Neuronal stem cell (in vitro differentiated cells): ENCODE results near the gene KIAA1586.
A peak's percentile ranks its signal among the peaks of the same experiment; 100 is the strongest.

Experiments used
- DNase-seq: peaks from one replicate; pipeline ENCODE4 v3.0.0-alpha.2; 2013; ENCODE audit warnings: low spot score
- H2AFZ ChIP-seq: one replicate; pipeline ENCODE4 v1.6.1; 2013; ENCODE audit warnings: mild to moderate bottlenecking, low read length, inconsistent platforms
- H2AK5ac ChIP-seq: 2 replicates; pipeline ENCODE4 v1.6.1; 2013; ENCODE audit warnings: low read depth, mild to moderate bottlenecking, inconsistent platforms, low read length, moderate library complexity, mixed read lengths
- H2BK120ac ChIP-seq: 2 replicates; pipeline ENCODE4 v1.6.1; 2013; ENCODE audit warnings: low read depth, mild to moderate bottlenecking, inconsistent platforms, low read length, moderate library complexity, mixed read lengths
- H2BK12ac ChIP-seq: one replicate; pipeline ENCODE4 v1.6.1; 2013; ENCODE audit warnings: low read length, inconsistent platforms
- H2BK15ac ChIP-seq: 2 replicates; pipeline ENCODE4 v1.6.1; 2013; ENCODE audit warnings: mild to moderate bottlenecking, low read length, inconsistent platforms, mixed read lengths
- H2BK5ac ChIP-seq: one replicate; pipeline ENCODE4 v1.6.1; 2013; ENCODE audit warnings: inconsistent platforms, mild to moderate bottlenecking, low read length, moderate library complexity
- H3K14ac ChIP-seq: one replicate; pipeline ENCODE4 v1.6.1; 2013; ENCODE audit warnings: low read length, inconsistent platforms
- H3K18ac ChIP-seq: 2 replicates; pipeline ENCODE4 v1.6.1; 2013; ENCODE audit warnings: low read length, inconsistent platforms
- H3K23ac ChIP-seq: 2 replicates; pipeline ENCODE4 v1.6.1; 2013; ENCODE audit warnings: low read depth, mild to moderate bottlenecking, mixed read lengths, low read length, inconsistent platforms; ENCODE audit not compliant: poor library complexity
- H3K27ac ChIP-seq: replicated peaks from 3 replicates; pipeline ENCODE4 v1.5.1; 2013; ENCODE audit warnings: low read length, inconsistent platforms
- H3K27me3 ChIP-seq, 3 experiments: 2 replicates each; pipeline ENCODE4 v1.6.1; 2013; ENCODE audit warnings: low read length in 3 of 3, mild to moderate bottlenecking in 2 of 3, inconsistent platforms in 1 of 3, low read depth in 1 of 3, mixed read lengths in 1 of 3, moderate library complexity in 1 of 3; ENCODE audit not compliant: control insufficient read depth in 3 of 3, insufficient read depth in 3 of 3
- H3K36me3 ChIP-seq, 2 donors: replicated peaks in 1 of 2; 2 replicates each; pipeline ENCODE4 v1.6.1; 2013; ENCODE audit warnings: low read length in 2 of 2; ENCODE audit not compliant: control insufficient read depth in 2 of 2, insufficient read depth in 2 of 2
- H3K4ac ChIP-seq: 2 replicates; pipeline ENCODE4 v1.6.1; 2013; ENCODE audit warnings: inconsistent platforms, mild to moderate bottlenecking, low read length, moderate library complexity
- H3K4me1 ChIP-seq, 2 donors: 1 replicate in 1 of 2; 2 replicates in 1 of 2; pipeline ENCODE4 v1.6.1; 2013; ENCODE audit warnings: low read length in 2 of 2, low read depth in 1 of 2; ENCODE audit not compliant: control insufficient read depth in 2 of 2, insufficient read depth in 1 of 2
- H3K4me2 ChIP-seq: one replicate; pipeline ENCODE4 v1.6.1; 2013; ENCODE audit warnings: mild to moderate bottlenecking, low read length, inconsistent platforms; ENCODE audit not compliant: insufficient read depth, poor library complexity, severe bottlenecking
- H3K4me3 ChIP-seq, 2 donors: 2 replicates each; pipeline ENCODE4 v1.5.1; 2013; ENCODE audit warnings: low read length in 2 of 2, mild to moderate bottlenecking in 2 of 2, inconsistent platforms in 1 of 2, moderate library complexity in 1 of 2
- H3K79me1 ChIP-seq: one replicate; pipeline ENCODE4 v1.6.1; 2013; ENCODE audit warnings: low read depth, mild to moderate bottlenecking, inconsistent platforms, low read length, moderate library complexity
- H3K9ac ChIP-seq: one replicate; pipeline ENCODE4 v1.6.1; 2013; ENCODE audit warnings: mild to moderate bottlenecking, low read depth, low read length, inconsistent platforms; ENCODE audit not compliant: poor library complexity
- H3K9me3 ChIP-seq, 2 donors: replicated peaks in 1 of 2; 2 replicates each; pipeline versions ENCODE3 to v1.6.1; 2013; ENCODE audit warnings: low read length in 2 of 2, mild to moderate bottlenecking in 2 of 2, inconsistent platforms in 1 of 2, low read depth in 1 of 2, mixed read lengths in 1 of 2, moderate library complexity in 1 of 2; ENCODE audit not compliant: control insufficient read depth in 2 of 2, insufficient read depth in 1 of 2
- H4K8ac ChIP-seq: one replicate; pipeline ENCODE4 v1.6.1; 2013; ENCODE audit warnings: low read depth, mild to moderate bottlenecking, inconsistent platforms, low read length, moderate library complexity
- H4K91ac ChIP-seq: one replicate; pipeline ENCODE4 v1.6.1; 2013; ENCODE audit warnings: low read length, low read depth, mild to moderate bottlenecking, inconsistent platforms; ENCODE audit not compliant: poor library complexity
- WGBS, 2 donors: extraction: QIAGEN DNeasy Blood & Tissue Kit; methylation state at CpG; one replicate each; pipeline ENCODE4 v1.1.7; 2013; ENCODE audit warnings: missing lambda C conversion rate in 2 of 2, mixed read lengths in 1 of 2; ENCODE audit not compliant: insufficient read length in 2 of 2, insufficient replicate concordance in 1 of 2; ENCODE audit errors: extremely low coverage in 2 of 2; 5-methylcytosine and 5-hydroxymethylcytosine counted together

The KIAA1586 gene

DNA sequence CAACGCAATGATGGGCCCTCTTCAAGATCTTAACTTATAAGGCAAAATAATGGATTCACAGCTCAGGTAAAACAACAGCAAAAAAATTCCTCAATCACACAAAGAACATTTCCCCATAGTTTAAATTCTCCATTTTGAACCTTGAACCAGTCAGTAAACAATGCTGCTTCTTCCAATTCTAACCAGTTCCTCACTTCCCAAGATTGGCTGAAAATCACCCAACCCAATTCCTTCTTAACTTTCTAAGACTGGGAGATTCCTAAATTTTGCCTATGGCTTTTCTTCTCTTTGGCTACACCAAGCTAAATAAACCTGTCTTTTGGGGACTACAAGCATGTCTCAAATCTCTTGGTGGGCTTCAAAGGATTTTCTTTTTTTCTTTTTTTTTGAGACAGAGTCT lies 40.4 kb downstream of the KIAA1586 start:
- no CpG with 5 or more reads among the region's 1 CpG for WGBS, 2 donors
- no peak overlapping the region for H3K4me3 ChIP-seq
- peaks cover 0 to 5% of the 10 kb centered on the region in 2 donors for H3K36me3 ChIP-seq
- no peak overlapping the region for H3K18ac ChIP-seq
- H4K8ac ChIP-seq = no peak overlapping the region
- H3K4ac ChIP-seq = no peak overlapping the region
- H3K27ac ChIP-seq = no peak overlapping the region
- H3K9me3 ChIP-seq = no peaks in the 10 kb centered on the region
- no peak overlapping the region for H4K91ac ChIP-seq
- no peak overlapping the region for H2BK5ac ChIP-seq
- H3K79me1 ChIP-seq = no peaks in the 10 kb centered on the region
- no peak overlapping the region for H2BK12ac ChIP-seq
- no peak overlapping the region for H2AFZ ChIP-seq
- no peak overlapping the region for H3K9ac ChIP-seq
- H3K23ac ChIP-seq = no peak overlapping the region
- no peak overlapping the region for H3K14ac ChIP-seq
- no peak overlapping the region for H3K4me2 ChIP-seq
- no peak overlapping the region for H2AK5ac ChIP-seq
- no peak overlapping the region for H2BK120ac ChIP-seq
- H2BK15ac ChIP-seq = no peak overlapping the region
- peaks cover 4% of the 10 kb centered on the region in 2 donors for H3K4me1 ChIP-seq
- DNase-seq = no peak
- no peaks in the 10 kb centered on the region for H3K27me3 ChIP-seq

DNA sequence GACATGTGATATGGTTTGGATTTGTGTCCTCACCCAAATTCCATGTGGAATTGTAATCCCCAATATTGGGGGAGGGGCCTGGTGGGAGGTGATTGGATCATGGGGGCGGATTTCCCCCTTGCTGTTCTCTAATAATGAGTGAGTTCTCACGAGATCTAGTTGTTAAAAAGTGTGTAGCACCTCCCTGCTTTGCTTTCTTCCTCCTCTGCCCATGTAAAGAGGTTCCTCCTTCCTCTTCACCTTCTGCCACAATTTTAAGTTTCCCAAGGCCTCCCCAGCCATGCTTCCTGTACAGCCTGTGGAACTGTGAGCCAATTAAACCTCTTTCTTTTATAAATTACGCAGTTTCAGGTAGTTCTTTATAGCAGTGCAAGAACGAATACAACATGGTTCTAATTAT lies 41.4 kb downstream of the KIAA1586 start:
- Histone ChIP-seq H2BK5ac (no peak overlapping the region), H2BK120ac (no peak overlapping the region), H2BK15ac (no peak overlapping the region), H3K79me1 (no peaks in the 10 kb centered on the region), H2AFZ (no peak overlapping the region), H2AK5ac (no peak overlapping the region), H3K14ac (no peak overlapping the region), H3K4me3 (no peak overlapping the region), H3K18ac (no peak overlapping the region), H3K4me1 (peaks cover 2 to 8% of the 10 kb centered on the region in 2 donors), H2BK12ac (no peak overlapping the region), H3K4ac (no peak overlapping the region), H3K23ac (no peak overlapping the region), H3K9ac (no peak overlapping the region), H3K27me3 (no peaks in the 10 kb centered on the region), H3K4me2 (no peak overlapping the region), H4K8ac (no peak overlapping the region), H4K91ac (no peak overlapping the region), H3K36me3 (peaks cover 0 to 16% of the 10 kb centered on the region in 2 donors), H3K9me3 (no peaks in the 10 kb centered on the region), H3K27ac (no peak overlapping the region)
- DNase-seq = no peak
- no CpG with 5 or more reads among the region's 4 CpGs for WGBS, 2 donors

DNA sequence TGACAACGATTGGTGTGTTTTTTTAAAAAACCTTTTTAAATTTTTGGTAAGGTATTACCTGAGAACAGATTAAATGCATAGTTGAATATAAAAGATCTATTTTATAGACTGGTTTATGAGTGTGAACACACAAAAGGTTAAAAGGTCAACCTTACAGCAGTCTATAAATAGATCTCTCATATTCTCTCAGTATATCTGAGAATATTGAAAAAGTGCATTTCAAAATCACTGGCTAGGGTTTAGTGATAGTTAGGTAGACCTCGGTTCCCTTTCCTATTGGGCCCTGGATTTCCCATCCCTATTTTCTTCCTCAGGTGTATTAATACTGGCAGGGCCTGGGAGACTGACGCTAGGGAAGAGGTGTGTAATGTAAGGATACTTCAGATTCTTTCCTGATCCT lies 42.8 kb downstream of the KIAA1586 start:
- no CpG with 5 or more reads among the region's 3 CpGs for WGBS, 2 donors
- peaks cover 0 to 29% of the 10 kb centered on the region in 2 donors for H3K36me3 ChIP-seq

DNA sequence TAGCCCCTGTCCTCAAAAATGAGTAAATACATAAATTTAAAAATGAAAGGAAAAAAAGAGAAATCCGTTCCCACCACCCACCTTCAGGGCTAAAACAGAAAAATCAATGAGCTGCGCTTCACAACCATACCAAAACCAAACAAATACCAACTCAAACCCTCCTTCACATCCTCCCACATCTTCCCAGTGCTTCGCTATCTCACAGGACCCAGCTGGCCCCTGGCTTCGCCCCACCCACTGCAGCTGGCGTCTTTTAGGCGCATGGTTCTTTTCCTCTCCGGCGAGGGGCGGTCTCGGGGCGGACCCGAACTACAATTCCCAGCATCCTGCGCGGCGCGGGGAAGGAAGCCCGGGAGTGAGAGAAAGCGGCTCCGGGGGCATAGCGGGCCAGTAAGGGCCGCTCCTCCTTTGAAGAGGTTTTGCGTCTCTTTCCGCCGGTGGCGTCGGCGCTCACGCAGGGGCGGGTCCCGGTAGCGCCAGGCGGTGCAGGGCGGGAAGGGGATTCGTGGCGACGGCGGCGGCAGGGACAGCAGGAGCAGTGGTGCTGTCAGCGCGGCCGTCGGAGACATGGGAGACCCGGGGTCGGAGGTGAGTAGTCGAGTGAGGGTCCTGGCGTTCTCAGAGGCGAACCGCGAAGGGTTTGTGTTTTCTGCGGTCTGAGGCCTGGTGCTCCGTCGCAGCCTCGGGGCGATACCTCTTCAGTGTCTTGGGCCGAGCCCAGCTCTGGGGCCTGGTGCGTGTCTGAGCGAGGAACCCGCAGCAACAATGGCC lies 43.4 kb downstream of the KIAA1586 start, which contains the start of gene ZNF451:
TSS of gene ZNF451 (plus strand) at position 502 of the 771 bp plus-strand sequence. CDS start at position 568, 66 bp downstream.
- H2BK5ac ChIP-seq = no peak within 1 kb of the TSS
- no peak within 1 kb of the TSS for H4K91ac ChIP-seq
- H3K27ac ChIP-seq = peak within 1 kb of the TSS; percentile 82
- no peaks in the 10 kb centered on the region for H3K79me1 ChIP-seq
- peak within 1 kb of the TSS; percentile 55 for H3K23ac ChIP-seq
- H3K14ac ChIP-seq = no peak within 1 kb of the TSS
- DNase-seq = peak; percentile 96
- no peak within 1 kb of the TSS for H2BK15ac ChIP-seq
- peaks cover 2 to 10% of the 10 kb centered on the region in 2 donors for H3K4me1 ChIP-seq
- no peaks in the 10 kb centered on the region for H3K27me3 ChIP-seq
- no peak within 1 kb of the TSS for H2BK120ac ChIP-seq
- H3K18ac ChIP-seq = no peak within 1 kb of the TSS
- no peak within 1 kb of the TSS for H3K4ac ChIP-seq
- peaks cover 0 to 35% of the 10 kb centered on the region in 2 donors for H3K36me3 ChIP-seq
- peak within 1 kb of the TSS; percentile 63 for H2AFZ ChIP-seq
- peak within 1 kb of the TSS; percentile 70 to 82 for H3K4me3 ChIP-seq
- 100% methylated on average over 1 of the region's 58 CpGs; no CpG with 5 or more reads in 1 of the 2 donors for whole genome bisulfite sequencing, 2 donors
- no peaks in the 10 kb centered on the region for H3K9me3 ChIP-seq
- H2AK5ac ChIP-seq = no peak within 1 kb of the TSS
- peak within 1 kb of the TSS; percentile 17 for H4K8ac ChIP-seq
- peak within 1 kb of the TSS; percentile 40 for H3K4me2 ChIP-seq
- H3K9ac ChIP-seq = peak within 1 kb of the TSS; percentile 77
- H2BK12ac ChIP-seq = no peak within 1 kb of the TSS

More for the DNA sequence above, 42.8 kb downstream of the KIAA1586 start:
- no peaks in the 10 kb centered on the region for H3K27me3 ChIP-seq
- no peak overlapping the region for H2BK12ac ChIP-seq
- no peak overlapping the region for H3K4me2 ChIP-seq
- H3K4ac ChIP-seq = no peak overlapping the region
- no peaks in the 10 kb centered on the region for H3K9me3 ChIP-seq
- no peak for DNase-seq
- H4K8ac ChIP-seq = no peak overlapping the region
- H2AK5ac ChIP-seq = no peak overlapping the region
- peak overlapping the region; percentile 60 for H3K27ac ChIP-seq
- no peak overlapping the region for H3K14ac ChIP-seq
- H3K23ac ChIP-seq = no peak overlapping the region
- H2AFZ ChIP-seq = peak overlapping the region; percentile 63
- no peaks in the 10 kb centered on the region for H3K79me1 ChIP-seq
- H3K9ac ChIP-seq = no peak overlapping the region
- H3K4me1 ChIP-seq = peaks cover 2 to 10% of the 10 kb centered on the region in 2 donors
- peak overlapping the region in 1 of 2 donors; percentile 70 for H3K4me3 ChIP-seq
- no peak overlapping the region for H2BK15ac ChIP-seq
- H4K91ac ChIP-seq = no peak overlapping the region
- no peak overlapping the region for H3K18ac ChIP-seq
- H2BK5ac ChIP-seq = no peak overlapping the region
- no peak overlapping the region for H2BK120ac ChIP-seq
